Stimulated activated CD4-positive, alpha-beta T cell treated with anti-CD3 and anti-CD28 coated beads, Interleukin-2, amount 100 ng/mL, for 24 hours (primary cell): ENCODE data around the gene FBXL7.

Experiments used
- DNase-seq, 2 donors: peaks; one replicate each; pipeline ENCODE4 v3.0.0-alpha.2; 2020

FBXL7 gene

GRCh38 chr5:15506146-15506545 is 6.2 kb downstream of the FBXL7 start:
- DNase-seq: no peak

- DNase-seq: no peak
Measured at GRCh38 chr5:15506897-15507296, 6.9 kb downstream of the FBXL7 start.

GRCh38 chr5:15510092-15510491 is 10.1 kb downstream of the FBXL7 start:
- DNase-seq: no peak

- no peak for DNase-seq
Measured at GRCh38 chr5:15510831-15511230, 10.9 kb downstream of the FBXL7 start.

GRCh38 chr5:15513431-15513830 is 13.5 kb downstream of the FBXL7 start:
- DNase-seq: no peak

- no peak for DNase-seq
Measured at GRCh38 chr5:15513911-15514310, 13.9 kb downstream of the FBXL7 start.

- DNase-seq: no peak
Measured at GRCh38 chr5:15515229-15515628, 15.2 kb downstream of the FBXL7 start.

GRCh38 chr5:15516486-15516885 is 16.5 kb downstream of the FBXL7 start:
- no peak for DNase-seq

GRCh38 chr5:15518786-15519185 is 18.8 kb downstream of the FBXL7 start:
- DNase-seq: no peak

GRCh38 chr5:15520856-15521255 is 20.9 kb downstream of the FBXL7 start:
- DNase-seq: no peak

GRCh38 chr5:15521381-15522186 is 21.6 kb downstream of the FBXL7 start:
- DNase-seq: no peak

GRCh38 chr5:15522187-15522520 is 22.2 kb downstream of the FBXL7 start:
- no peak for DNase-seq

- DNase-seq: no peak
Measured at GRCh38 chr5:15524712-15525111, 24.7 kb downstream of the FBXL7 start.

GRCh38 chr5:15525703-15526275 is 25.8 kb downstream of the FBXL7 start:
- DNase-seq: no peak

- no peak for DNase-seq
Measured at GRCh38 chr5:15526413-15526812, 26.4 kb downstream of the FBXL7 start.

- DNase-seq: no peak
Measured at GRCh38 chr5:15528476-15528875, 28.5 kb downstream of the FBXL7 start.

- DNase-seq: no peak
Measured at GRCh38 chr5:15529013-15529412, 29.0 kb downstream of the FBXL7 start.

- DNase-seq: no peak
Measured at GRCh38 chr5:15529821-15530220, 29.8 kb downstream of the FBXL7 start.

GRCh38 chr5:15533129-15533893 is 33.3 kb downstream of the FBXL7 start:
- DNase-seq: no peak

GRCh38 chr5:15535938-15536337 is 36.0 kb downstream of the FBXL7 start:
- no peak for DNase-seq

- DNase-seq: no peak
Measured at GRCh38 chr5:15538516-15538915, 38.5 kb downstream of the FBXL7 start.

- DNase-seq: no peak
Measured at GRCh38 chr5:15539951-15540350, 40.0 kb downstream of the FBXL7 start.

GRCh38 chr5:15544039-15544438 is 44.1 kb downstream of the FBXL7 start:
- DNase-seq: no peak

- no peak for DNase-seq
Measured at GRCh38 chr5:15545082-15545481, 45.1 kb downstream of the FBXL7 start.
